GM10266 (cell line): ENCODE data around the gene SHROOM1.

Experiments used
- DNase-seq: peaks from one replicate; pipeline ENCODE4 v3.0.0; 2012; ENCODE audit errors: extremely low spot score
- TF ChIP-seq, protein P1 (sequence below): IDR thresholded peaks from 2 replicates; pipeline ENCODE4 v1.5.1; 2012; ENCODE audit warnings: mild to moderate bottlenecking, low read depth; ENCODE audit not compliant: control insufficient read depth, insufficient read depth; ENCODE audit errors: missing control alignments

The SHROOM1 gene

DNA sequence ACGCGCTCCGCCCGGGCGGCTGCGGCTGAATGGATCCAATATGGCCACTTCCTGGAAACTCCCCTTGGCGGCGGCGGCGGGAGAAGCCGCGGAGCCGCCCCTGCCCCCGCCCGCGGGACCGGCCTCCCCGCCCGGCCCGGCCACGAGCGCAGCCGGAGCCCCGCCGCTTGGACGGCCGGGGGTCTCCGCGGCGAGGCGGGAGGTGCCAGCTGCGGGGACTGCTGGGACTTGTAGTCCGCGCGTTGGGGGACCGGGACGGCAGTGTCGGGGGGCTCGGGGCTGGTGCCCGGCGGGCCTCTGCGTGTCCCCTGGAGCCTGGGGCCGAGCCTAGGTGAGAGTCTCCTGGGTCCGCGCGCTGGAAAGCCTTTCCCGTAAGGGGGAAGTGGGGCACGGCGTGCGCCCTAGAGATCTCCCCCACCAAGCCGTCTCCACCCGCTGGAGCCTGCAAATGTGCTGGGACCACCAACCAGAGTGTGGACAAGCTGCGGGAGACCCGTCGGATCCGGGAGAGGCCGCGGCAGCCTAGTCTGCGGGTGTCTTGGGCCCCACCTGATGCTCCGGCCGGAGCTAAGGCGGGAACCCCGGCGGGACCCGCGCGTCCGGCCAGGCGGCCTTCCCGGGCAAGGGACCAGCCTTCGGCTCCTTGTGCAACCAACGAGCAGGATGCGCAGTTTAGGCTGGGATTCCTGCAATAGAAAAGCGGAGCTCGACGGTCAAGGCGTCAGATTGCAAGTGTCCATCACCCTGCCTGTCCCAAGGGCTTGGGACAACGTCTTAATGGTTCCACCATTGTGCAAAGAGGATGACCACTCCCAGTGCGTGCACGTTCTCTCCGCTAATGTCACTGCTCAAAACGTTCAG, 53.0 kb downstream of the SHROOM1 start, which contains the start of gene SEPTIN8:
TSS of gene SEPTIN8 (minus strand) at position 31 of the 861 bp plus-strand sequence. CDS start 102 bp downstream, outside the sequence.
- peak; percentile 88 for DNase-seq

DNA sequence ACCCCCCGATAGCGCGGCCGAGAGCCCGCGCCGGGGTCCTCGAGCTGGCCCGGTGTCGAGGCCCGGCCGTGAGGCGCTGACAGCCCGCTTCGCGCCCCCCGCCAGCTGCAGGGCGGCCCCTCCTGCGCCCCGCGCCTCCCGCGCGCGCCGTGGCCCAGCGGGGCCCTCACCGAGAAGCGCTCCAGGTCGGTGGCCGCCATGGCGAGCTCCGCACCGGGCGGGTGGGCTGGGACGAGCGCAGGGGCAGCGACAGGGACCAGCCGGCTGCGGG, 53.6 kb downstream of the SHROOM1 start:
- TF ChIP-seq, protein P1, sequence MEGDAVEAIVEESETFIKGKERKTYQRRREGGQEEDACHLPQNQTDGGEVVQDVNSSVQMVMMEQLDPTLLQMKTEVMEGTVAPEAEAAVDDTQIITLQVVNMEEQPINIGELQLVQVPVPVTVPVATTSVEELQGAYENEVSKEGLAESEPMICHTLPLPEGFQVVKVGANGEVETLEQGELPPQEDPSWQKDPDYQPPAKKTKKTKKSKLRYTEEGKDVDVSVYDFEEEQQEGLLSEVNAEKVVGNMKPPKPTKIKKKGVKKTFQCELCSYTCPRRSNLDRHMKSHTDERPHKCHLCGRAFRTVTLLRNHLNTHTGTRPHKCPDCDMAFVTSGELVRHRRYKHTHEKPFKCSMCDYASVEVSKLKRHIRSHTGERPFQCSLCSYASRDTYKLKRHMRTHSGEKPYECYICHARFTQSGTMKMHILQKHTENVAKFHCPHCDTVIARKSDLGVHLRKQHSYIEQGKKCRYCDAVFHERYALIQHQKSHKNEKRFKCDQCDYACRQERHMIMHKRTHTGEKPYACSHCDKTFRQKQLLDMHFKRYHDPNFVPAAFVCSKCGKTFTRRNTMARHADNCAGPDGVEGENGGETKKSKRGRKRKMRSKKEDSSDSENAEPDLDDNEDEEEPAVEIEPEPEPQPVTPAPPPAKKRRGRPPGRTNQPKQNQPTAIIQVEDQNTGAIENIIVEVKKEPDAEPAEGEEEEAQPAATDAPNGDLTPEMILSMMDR = no peak
- no peak for DNase-seq

More for the DNA sequence above, 53.0 kb downstream of the SHROOM1 start, which contains the start of gene SEPTIN8:
- TF ChIP-seq, protein P1 = no peak

DNA sequence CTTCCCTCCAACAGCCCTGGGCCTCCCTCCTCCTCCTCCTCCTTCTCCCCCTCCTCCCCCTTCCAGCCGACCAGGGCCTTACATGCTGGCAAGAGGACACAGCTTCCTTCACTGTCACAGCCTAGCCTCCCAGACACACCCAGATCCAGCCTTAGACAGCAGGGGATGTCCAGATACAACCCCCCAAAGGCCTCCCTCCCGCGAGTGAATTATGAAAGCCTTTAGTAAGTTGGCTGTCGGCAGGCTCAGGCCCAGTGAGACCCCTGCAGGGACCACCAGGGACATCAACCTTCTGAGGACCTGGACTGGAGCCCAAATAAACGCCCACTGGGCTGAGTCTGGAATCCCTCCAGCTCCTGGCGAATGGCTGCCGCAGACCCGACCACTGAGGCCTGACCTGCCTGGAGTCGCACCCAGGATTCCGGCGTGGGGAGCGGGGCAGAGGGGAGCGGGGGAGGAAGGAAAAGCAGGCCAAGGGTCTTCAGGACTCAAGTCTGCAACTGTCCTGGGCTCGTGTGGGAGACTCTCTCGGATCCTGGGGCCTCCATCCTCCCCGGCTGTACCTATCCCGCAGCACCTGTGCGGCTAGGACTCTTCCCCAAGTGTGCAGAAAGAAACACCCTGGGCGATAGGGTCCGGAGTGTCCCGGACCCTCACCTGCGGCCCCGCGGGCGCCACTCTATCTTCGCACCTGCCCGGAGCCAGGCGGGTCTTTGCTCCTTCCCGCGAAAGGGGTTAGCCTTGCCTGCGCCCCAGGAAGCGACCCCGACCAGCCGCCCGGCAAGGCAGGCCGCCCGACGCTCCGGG, 54.1 kb downstream of the SHROOM1 start:
- DNase-seq = peak; percentile 47
- TF ChIP-seq, protein P1 = no peak

DNA sequence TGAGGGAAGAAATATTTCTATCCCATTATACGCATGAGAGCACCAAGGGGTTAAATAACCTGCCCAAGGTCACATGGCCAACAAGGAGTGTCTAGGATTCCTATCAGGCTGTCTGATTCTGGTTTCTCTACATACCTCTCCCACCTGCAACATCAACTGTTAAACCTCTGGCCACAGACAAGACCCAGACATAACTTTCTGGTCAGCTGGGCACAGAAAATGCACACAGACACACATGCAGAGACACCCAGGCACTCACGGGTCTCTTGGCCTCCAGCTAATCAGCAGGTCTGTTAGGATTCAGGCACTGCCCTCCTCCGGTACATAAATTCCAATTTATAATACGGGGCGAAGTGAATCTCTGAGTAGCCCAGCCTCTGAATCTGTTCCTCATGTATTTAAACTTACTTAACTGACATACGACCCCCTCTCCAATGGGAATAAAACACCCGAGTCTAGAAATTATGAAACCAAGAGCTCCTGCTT, 54.9 kb downstream of the SHROOM1 start:
- DNase-seq = no peak

DNA sequence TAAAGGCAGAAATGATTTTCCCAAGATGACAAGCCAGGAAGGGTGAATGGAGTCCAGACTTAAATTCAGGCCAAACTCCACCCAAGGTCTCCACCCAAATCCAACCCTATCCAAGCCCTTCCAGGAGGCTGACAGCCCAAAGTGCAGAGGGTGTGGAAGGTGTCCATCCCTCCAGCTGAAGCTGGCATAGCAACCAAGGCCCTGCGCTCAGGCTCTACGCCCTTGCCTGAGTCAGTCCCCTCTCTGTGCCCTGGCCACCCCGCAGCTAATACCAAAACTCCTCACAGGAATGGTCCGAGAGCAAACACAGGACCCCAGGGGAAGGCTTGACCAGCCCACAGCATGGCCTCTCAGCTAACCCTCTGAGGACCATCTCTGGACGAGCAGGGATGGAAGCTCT, 55.6 kb downstream of the SHROOM1 start:
- TF ChIP-seq, protein P1 = no peak

More for the DNA sequence above, 54.9 kb downstream of the SHROOM1 start:
- TF ChIP-seq, protein P1 = no peak

DNA sequence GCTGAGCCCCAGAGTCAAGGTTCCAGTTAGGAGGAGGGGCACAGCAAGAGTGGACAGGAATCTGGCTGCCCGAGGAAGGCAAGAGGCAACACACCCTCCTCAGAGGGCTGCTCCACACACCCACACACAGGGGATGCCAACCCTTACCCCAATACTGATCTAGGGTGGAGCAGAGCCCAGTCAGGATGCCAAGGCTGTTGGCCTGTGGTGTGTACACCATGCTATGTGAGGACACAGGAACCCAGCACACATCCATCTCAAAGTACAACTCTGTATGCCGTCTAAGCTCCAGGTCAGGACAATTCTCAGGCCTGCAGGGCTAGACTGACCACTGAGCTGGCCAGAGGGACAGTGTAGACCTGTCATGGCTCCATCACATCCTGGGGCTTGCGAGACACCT, 56.0 kb downstream of the SHROOM1 start:
- TF ChIP-seq, protein P1 = no peak
- no peak for DNase-seq

More for the DNA sequence above, 55.6 kb downstream of the SHROOM1 start:
- DNase-seq = no peak
